ENCODE data around the gene ZMYM4.
"Not testable (repeated sequence)": the region's sequence is repeated elsewhere in the genome, so short reads cannot be mapped to it uniquely, and the experiment has no call there.

The ZMYM4 gene

GRCh38 chr1:35377555-35377954 lies 109.0 kb downstream of the ZMYM4 start:
- no peak overlapping the region for H3K4me3 ChIP-seq (ENCODE audit: low read depth, low read length)
- TF ChIP-seq CTCF (IDR thresholded peaks at IDR 0.05; ENCODE audit: borderline replicate concordance, insufficient read depth, low read depth, low read length) = no peak

- no peak overlapping the region for H3K4me3 ChIP-seq (ENCODE audit: low read depth, low read length)
- no peak for TF ChIP-seq CTCF (IDR thresholded peaks at IDR 0.05; ENCODE audit: borderline replicate concordance, insufficient read depth, low read depth, low read length)
Measured at GRCh38 chr1:35379317-35380000, 111.0 kb downstream of the ZMYM4 start.

- H3K4me3 ChIP-seq (ENCODE audit: low read depth, low read length) = not testable (repeated sequence)
Measured at GRCh38 chr1:35380111-35380510, 111.6 kb downstream of the ZMYM4 start.

- H3K4me3 ChIP-seq (ENCODE audit: low read depth, low read length) = no peak overlapping the region
- no peak for TF ChIP-seq CTCF (IDR thresholded peaks at IDR 0.05; ENCODE audit: borderline replicate concordance, insufficient read depth, low read depth, low read length)
Measured at GRCh38 chr1:35382107-35382506, 113.6 kb downstream of the ZMYM4 start.

DNA sequence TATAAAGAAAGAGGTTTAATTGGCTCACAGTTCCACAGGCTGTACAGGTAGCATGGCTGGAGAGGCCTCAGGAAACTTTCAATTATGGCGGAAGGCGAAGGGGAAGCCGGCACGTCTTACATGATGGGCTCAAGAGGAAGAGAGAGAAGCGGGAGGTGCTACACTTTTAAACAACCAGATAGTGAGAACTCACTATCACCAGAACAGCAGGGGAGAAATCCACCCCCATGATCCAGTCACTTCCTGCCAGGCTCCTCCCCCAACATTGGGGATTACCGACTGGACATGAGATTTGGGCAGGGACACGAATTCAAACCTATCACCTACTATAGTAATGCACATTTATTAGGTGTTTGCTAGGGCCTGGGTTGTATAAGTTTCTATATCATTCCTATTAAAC lies 117.8 kb downstream of the ZMYM4 start:
- H3K4me3 ChIP-seq (ENCODE audit: low read depth, low read length) = no peak overlapping the region
- TF ChIP-seq CTCF (IDR thresholded peaks at IDR 0.05; ENCODE audit: borderline replicate concordance, insufficient read depth, low read depth, low read length) = no peak

DNA sequence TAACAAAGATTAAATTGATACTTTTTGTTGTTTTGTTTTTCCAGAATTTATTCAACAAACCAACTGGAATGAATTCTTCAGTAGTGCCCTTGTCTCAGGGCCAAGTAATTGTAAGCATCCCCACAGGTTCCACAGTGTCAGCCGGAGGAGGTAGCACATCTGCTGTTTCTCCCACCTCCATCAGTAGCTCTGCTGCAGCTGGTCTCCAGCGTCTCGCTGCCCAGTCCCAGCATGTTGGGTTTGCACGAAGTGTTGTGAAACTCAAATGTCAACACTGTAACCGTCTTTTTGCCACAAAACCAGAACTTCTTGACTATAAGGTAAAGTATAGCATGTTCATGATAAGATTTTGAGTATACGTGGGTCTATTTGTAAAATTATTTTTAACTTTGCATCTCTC lies 118.5 kb downstream of the ZMYM4 start:
- TF ChIP-seq CTCF (IDR thresholded peaks at IDR 0.05; ENCODE audit: borderline replicate concordance, insufficient read depth, low read depth, low read length) = no peak
- no peak overlapping the region for H3K4me3 ChIP-seq (ENCODE audit: low read depth, low read length)

- H3K4me3 ChIP-seq (ENCODE audit: low read depth, low read length) = no peak overlapping the region
- no peak for TF ChIP-seq CTCF (IDR thresholded peaks at IDR 0.05; ENCODE audit: borderline replicate concordance, insufficient read depth, low read depth, low read length)
Measured at GRCh38 chr1:35390600-35391494, 122.3 kb downstream of the ZMYM4 start.

All from GM12875 (cell line).